Measurements from ENCODE around the gene SLC1A5.
"Not testable (repeated sequence)": the region's sequence is repeated elsewhere in the genome, so short reads cannot be mapped to it uniquely, and the experiment has no call there.

Gene SLC1A5

GRCh38 chr19:46802152-46802551 lies 13.8 kb upstream of the SLC1A5 start:
- DNase-seq (ENCODE audit: low read depth in 3 of 3), result no peak

- no peak for DNase-seq (ENCODE audit: low read depth in 3 of 3)
Measured at GRCh38 chr19:46798713-46799112, 10.3 kb upstream of the SLC1A5 start.

GRCh38 chr19:46797881-46798280 lies 9.5 kb upstream of the SLC1A5 start:
- no peak for DNase-seq (ENCODE audit: low read depth in 3 of 3)

- DNase-seq (ENCODE audit: low read depth in 3 of 3), result no peak
Measured at GRCh38 chr19:46791944-46792343, 3.5 kb upstream of the SLC1A5 start.

GRCh38 chr19:46789371-46789770 lies 977 bp upstream of the SLC1A5 start:
- no peak for DNase-seq (ENCODE audit: low read depth in 3 of 3)

GRCh38 chr19:46788968-46789338 lies 559 bp upstream of the SLC1A5 start:
- DNase-seq (ENCODE audit: low read depth in 3 of 3), result no peak

GRCh38 chr19:46787331-46788261 lies 798 bp downstream of the SLC1A5 start:
- peak in 1 of 3 experiments; percentile 45 for DNase-seq (ENCODE audit: low read depth in 3 of 3)

GRCh38 chr19:46787040-46787330 lies 1.4 kb downstream of the SLC1A5 start:
- DNase-seq (ENCODE audit: low read depth in 3 of 3), result no peak

- peak; percentile 77 to 82 (median 80) for DNase-seq (ENCODE audit: low read depth in 3 of 3)
Measured at GRCh38 chr19:46786236-46787039, 2.0 kb downstream of the SLC1A5 start.

- no peak for DNase-seq (ENCODE audit: low read depth in 3 of 3)
Measured at GRCh38 chr19:46785980-46786235, 2.5 kb downstream of the SLC1A5 start.

- DNase-seq (ENCODE audit: low read depth in 3 of 3), result no peak
Measured at GRCh38 chr19:46785054-46785979, 3.1 kb downstream of the SLC1A5 start.

- peak; percentile 30 to 71 (median 52) for DNase-seq (ENCODE audit: low read depth in 3 of 3)
Measured at GRCh38 chr19:46784262-46785053, 3.9 kb downstream of the SLC1A5 start.

- DNase-seq (ENCODE audit: low read depth in 3 of 3), result no peak
Measured at GRCh38 chr19:46783670-46784069, 4.7 kb downstream of the SLC1A5 start.

- no peak for DNase-seq (ENCODE audit: low read depth in 3 of 3)
Measured at GRCh38 chr19:46782355-46783019, 5.9 kb downstream of the SLC1A5 start.

- DNase-seq (ENCODE audit: low read depth in 3 of 3), result not testable (repeated sequence)
Measured at GRCh38 chr19:46777956-46778645, 10.3 kb downstream of the SLC1A5 start.

- peak in 1 of 3 experiments; percentile 30 for DNase-seq (ENCODE audit: low read depth in 3 of 3)
Measured at GRCh38 chr19:46776927-46777911, 11.2 kb downstream of the SLC1A5 start.

- DNase-seq (ENCODE audit: low read depth in 3 of 3), result no peak
Measured at GRCh38 chr19:46775642-46776258, 12.6 kb downstream of the SLC1A5 start.

- DNase-seq (ENCODE audit: low read depth in 3 of 3), result no peak
Measured at GRCh38 chr19:46773018-46773399, 15.4 kb downstream of the SLC1A5 start.

All from stimulated activated CD4-positive, alpha-beta T cell treated with anti-CD3 and anti-CD28 coated beads, TNF-alpha, amount 100 ng/mL, for 24 hours (primary cell).